DOHH2 (cell line): ENCODE results near the gene PGPEP1.

ENCODE experiments used
- CTCF ChIP-seq: fragments of 200-600 bp; sonication (generic); IDR thresholded peaks from one replicate; pipeline ENCODE4 v1.5.1; 2014; ENCODE audit warnings: antibody characterized with exemption, mild to moderate bottlenecking, low read depth, low read length; ENCODE audit not compliant: poor library complexity, severe bottlenecking
- EZH2phosphoT487 ChIP-seq: fragments of 200-600 bp; sonication (generic); IDR thresholded peaks from 2 replicates; pipeline ENCODE4 v1.6.1; 2017; ENCODE audit warnings: borderline replicate concordance, mild to moderate bottlenecking, antibody characterized with exemption, low read length, moderate library complexity, mixed read lengths

GRCh38 chr19:18406749-18407148 is 66.4 kb downstream of the PGPEP1 start:
- TF ChIP-seq CTCF (no peak), EZH2phosphoT487 (no peak)
